SU-DHL-6 (cell line): ENCODE results near the gene OSBPL9.
"Not testable (repeated sequence)": the region's sequence is repeated elsewhere in the genome, so short reads cannot be mapped to it uniquely, and the experiment has no call there.

Source experiments
- H2AFZ ChIP-seq: fragments of 200-600 bp; sonication (generic); 2 replicates; pipeline ENCODE4 v1.6.1; 2014; ENCODE audit warnings: low read depth, mild to moderate bottlenecking, moderate library complexity, mixed read lengths, antibody characterized with exemption, low read length; ENCODE audit not compliant: severe bottlenecking
- H3F3A ChIP-seq: fragments of 200-600 bp; shearing (Covaris generic); 2 replicates; pipeline ENCODE4 v1.6.0; 2016; ENCODE audit warnings: antibody characterized with exemption, mild to moderate bottlenecking; ENCODE audit not compliant: insufficient read depth
- H3K27ac ChIP-seq: fragments of 200-600 bp; sonication (generic); 2 replicates; pipeline ENCODE4 v1.5.1; 2016; ENCODE audit warnings: low read depth, mild to moderate bottlenecking, low read length, moderate library complexity, mixed read lengths
- H3K27me3 ChIP-seq: fragments of 200-600 bp; sonication (generic), shearing (Covaris generic); 2 replicates; pipeline ENCODE4 v1.6.0; 2014; ENCODE audit warnings: mild to moderate bottlenecking, low read length
- H3K36me3 ChIP-seq: fragments of 200-600 bp; sonication (generic); 2 replicates; pipeline ENCODE4 v1.6.1; 2014; ENCODE audit warnings: mild to moderate bottlenecking, low read length, mixed read lengths
- H3K4me2 ChIP-seq: fragments of 300-600, 200-600 bp; shearing (Covaris generic), sonication (generic); 2 replicates; pipeline ENCODE4 v1.6.0; 2014; ENCODE audit warnings: low read length, low read depth, mild to moderate bottlenecking; ENCODE audit not compliant: poor library complexity, severe bottlenecking
- H3K4me3 ChIP-seq: fragments of 200-600 bp; sonication (generic); 2 replicates; pipeline ENCODE4 v1.5.1; 2014; ENCODE audit warnings: antibody characterized with exemption, low read length, mild to moderate bottlenecking, mixed read lengths; ENCODE audit not compliant: insufficient read depth, poor library complexity, severe bottlenecking
- H3K79me2 ChIP-seq: fragments of 200-600 bp; sonication (generic); 2 replicates; pipeline ENCODE4 v1.6.1; 2014; ENCODE audit warnings: mild to moderate bottlenecking, low read length, moderate library complexity; ENCODE audit not compliant: insufficient read depth
- H3K9ac ChIP-seq: fragments of 200-600 bp; sonication (generic); 2 replicates; pipeline ENCODE4 v1.7.0; 2014; ENCODE audit warnings: mild to moderate bottlenecking, low read length
- H3K9me2 ChIP-seq: fragments of 200-600 bp; sonication (generic); replicated peaks from 2 replicates; pipeline ENCODE4 v1.6.1; 2014; ENCODE audit warnings: low read length; ENCODE audit not compliant: insufficient read depth
- H3K9me3 ChIP-seq: fragments of 200-600 bp; sonication (generic); 2 replicates; pipeline ENCODE4 v1.6.1; 2014; ENCODE audit warnings: low read length, mixed read lengths; ENCODE audit not compliant: insufficient read depth
- H4K20me1 ChIP-seq: fragments of 200-600 bp; sonication (generic); 2 replicates; pipeline ENCODE4 v1.6.1; 2014; ENCODE audit warnings: low read depth, mild to moderate bottlenecking, antibody characterized with exemption, low read length, moderate library complexity, mixed read lengths
- EZH2phosphoT487 ChIP-seq: fragments of 200-600 bp; sonication (generic), shearing (Covaris generic); conservative IDR thresholded peaks from 2 replicates; pipeline ENCODE4 v1.6.1; 2018; ENCODE audit warnings: mild to moderate bottlenecking, antibody characterized with exemption, low read length, moderate library complexity, mixed read lengths
- TF ChIP-seq, protein P1 (sequence below): fragments of 200-600 bp; sonication (generic); IDR thresholded peaks from one replicate; pipeline ENCODE4 v1.5.1; 2017; ENCODE audit warnings: antibody characterized with exemption, mild to moderate bottlenecking, low read length, moderate library complexity; ENCODE audit not compliant: insufficient read depth, poor library complexity, severe bottlenecking

OSBPL9 gene

DNA sequence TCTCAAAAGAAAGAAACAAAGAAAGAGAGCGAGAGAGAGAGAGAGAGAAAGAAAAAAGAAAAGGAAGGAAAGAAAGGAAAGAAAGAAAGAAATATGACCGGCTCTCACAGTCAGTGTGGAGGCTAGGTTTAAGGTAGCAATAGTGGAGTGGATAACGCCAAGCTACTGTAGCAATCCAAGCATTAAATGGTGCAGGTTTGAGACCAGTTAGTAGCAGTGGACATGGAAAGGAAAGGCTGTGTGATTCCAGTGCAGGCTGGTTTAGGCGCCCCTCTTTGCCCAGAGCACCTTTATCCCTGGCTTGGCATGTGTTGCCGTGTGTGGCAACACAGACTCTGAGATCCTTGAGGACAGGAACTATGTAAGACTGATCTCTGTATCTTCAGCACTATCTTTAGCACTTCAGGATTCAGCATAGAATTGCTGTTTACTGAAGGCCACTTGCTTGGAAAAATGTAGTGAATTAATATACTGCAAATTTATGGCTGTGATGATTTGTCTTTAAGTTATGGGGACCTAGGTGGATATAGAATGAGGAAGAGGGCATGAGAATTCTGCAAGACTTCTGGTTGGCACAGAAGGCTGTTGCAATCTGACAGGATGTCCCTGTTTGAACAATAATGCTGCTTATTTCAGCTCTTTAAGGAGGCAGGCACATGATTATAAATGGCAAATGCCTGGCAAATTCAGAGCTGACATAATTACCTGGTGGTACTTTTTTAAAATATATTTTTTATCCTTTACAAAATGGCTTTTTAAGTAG, 10.8 kb upstream of the OSBPL9 start:
- TF ChIP-seq, protein P1, sequence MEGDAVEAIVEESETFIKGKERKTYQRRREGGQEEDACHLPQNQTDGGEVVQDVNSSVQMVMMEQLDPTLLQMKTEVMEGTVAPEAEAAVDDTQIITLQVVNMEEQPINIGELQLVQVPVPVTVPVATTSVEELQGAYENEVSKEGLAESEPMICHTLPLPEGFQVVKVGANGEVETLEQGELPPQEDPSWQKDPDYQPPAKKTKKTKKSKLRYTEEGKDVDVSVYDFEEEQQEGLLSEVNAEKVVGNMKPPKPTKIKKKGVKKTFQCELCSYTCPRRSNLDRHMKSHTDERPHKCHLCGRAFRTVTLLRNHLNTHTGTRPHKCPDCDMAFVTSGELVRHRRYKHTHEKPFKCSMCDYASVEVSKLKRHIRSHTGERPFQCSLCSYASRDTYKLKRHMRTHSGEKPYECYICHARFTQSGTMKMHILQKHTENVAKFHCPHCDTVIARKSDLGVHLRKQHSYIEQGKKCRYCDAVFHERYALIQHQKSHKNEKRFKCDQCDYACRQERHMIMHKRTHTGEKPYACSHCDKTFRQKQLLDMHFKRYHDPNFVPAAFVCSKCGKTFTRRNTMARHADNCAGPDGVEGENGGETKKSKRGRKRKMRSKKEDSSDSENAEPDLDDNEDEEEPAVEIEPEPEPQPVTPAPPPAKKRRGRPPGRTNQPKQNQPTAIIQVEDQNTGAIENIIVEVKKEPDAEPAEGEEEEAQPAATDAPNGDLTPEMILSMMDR = no peak
- TF ChIP-seq EZH2phosphoT487 = no peak
- Histone ChIP-seq H2AFZ (no peak overlapping the region), H3K27ac (no peak overlapping the region), H3K9me3 (no peaks in the 10 kb centered on the region), H3K4me2 (no peak overlapping the region), H3K27me3 (no peaks in the 10 kb centered on the region), H3K4me3 (no peak overlapping the region), H3K79me2 (no peaks in the 10 kb centered on the region), H3K9me2 (no peaks in the 10 kb centered on the region), H3K9ac (no peak overlapping the region), H4K20me1 (no peaks in the 10 kb centered on the region), H3F3A (no peaks in the 10 kb centered on the region), H3K36me3 (no peaks in the 10 kb centered on the region)

DNA sequence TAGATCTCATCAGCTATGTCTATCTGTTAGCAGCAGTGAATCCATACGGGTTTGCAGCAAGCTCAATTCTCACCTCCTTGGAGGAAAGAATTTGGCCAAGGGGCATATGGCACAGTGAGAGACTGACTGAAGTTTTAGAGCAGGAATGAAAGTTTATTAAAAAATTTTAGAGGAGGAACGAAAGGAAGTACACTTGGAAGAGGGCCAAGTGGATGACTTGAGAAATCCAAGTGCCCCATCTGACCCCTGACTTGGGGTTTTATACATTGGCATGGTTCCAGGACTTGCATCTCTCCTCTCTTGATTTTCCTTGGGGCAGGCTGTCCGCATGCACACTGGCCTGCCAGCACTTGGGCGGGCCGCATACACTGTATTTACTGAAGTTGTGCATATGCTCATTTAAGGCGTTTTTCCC, 9.2 kb upstream of the OSBPL9 start:
- Histone ChIP-seq H3K79me2 (no peaks in the 10 kb centered on the region), H3K9me2 (no peaks in the 10 kb centered on the region), H3K27me3 (no peaks in the 10 kb centered on the region), H3F3A (no peaks in the 10 kb centered on the region), H3K9ac (no peak overlapping the region), H3K4me2 (no peak overlapping the region), H3K36me3 (no peaks in the 10 kb centered on the region), H3K4me3 (no peak overlapping the region), H2AFZ (no peak overlapping the region), H3K9me3 (no peaks in the 10 kb centered on the region), H3K27ac (no peak overlapping the region), H4K20me1 (no peaks in the 10 kb centered on the region)
- TF ChIP-seq EZH2phosphoT487 = no peak
- TF ChIP-seq, protein P1 = no peak

DNA sequence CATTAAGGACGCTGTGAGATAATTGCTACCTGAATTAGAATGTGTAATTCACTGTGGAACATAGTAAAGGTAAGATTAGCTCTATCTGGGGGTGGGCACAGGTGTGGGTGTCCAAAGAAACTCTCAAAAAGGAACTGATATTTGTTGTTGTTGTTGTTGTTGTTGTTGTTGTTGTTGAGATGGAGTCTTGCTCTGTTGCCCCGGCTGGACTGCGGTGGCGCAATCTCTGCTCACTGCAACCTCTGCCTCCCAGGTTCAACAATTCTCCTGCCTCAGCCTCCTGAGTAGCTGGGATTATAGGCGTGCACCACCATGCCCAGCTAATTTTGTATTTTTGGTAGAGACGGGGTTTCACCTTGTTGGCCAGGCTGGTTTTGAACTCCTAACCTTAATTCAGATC, 6.8 kb upstream of the OSBPL9 start:
- not testable (repeated sequence) for H3K79me2 ChIP-seq, H3K4me2 ChIP-seq, H3K36me3 ChIP-seq, H4K20me1 ChIP-seq, H3K9ac ChIP-seq, H3K9me2 ChIP-seq, H3F3A ChIP-seq, H3K27me3 ChIP-seq, H3K4me3 ChIP-seq, H3K9me3 ChIP-seq, H3K27ac ChIP-seq, H2AFZ ChIP-seq

DNA sequence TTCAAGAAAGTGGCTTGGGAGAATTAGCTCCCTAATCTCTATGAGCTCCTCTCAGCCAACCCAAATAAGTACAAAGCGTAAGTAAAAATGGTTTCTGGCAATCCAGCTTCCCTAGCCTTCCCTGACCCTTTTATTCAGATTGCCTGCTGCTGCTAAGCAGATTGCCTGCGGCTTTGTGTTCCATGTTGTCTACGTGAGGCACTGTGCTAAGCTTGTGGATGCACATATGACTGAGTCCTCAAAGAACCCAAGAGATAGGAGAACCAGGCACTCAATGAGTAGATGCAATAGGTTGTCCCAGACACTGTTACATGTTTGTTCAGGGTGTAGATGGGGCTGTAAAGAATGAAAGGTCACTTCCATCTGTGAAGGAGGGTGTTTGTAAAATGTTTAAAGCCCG, 6.3 kb upstream of the OSBPL9 start:
- no peaks in the 10 kb centered on the region for H3K27me3 ChIP-seq
- H3K4me2 ChIP-seq = no peak overlapping the region
- no peaks in the 10 kb centered on the region for H3K9me3 ChIP-seq
- H3K4me3 ChIP-seq = no peak overlapping the region
- no peak overlapping the region for H2AFZ ChIP-seq
- H3K79me2 ChIP-seq = no peaks in the 10 kb centered on the region
- no peak overlapping the region for H3K9ac ChIP-seq
- no peak overlapping the region for H3K27ac ChIP-seq
- TF ChIP-seq EZH2phosphoT487 = no peak
- TF ChIP-seq, protein P1 = no peak
- H3K36me3 ChIP-seq = no peaks in the 10 kb centered on the region
- H3F3A ChIP-seq = no peaks in the 10 kb centered on the region
- no peaks in the 10 kb centered on the region for H4K20me1 ChIP-seq
- H3K9me2 ChIP-seq = no peaks in the 10 kb centered on the region
